WTC11 (cell line): ENCODE data around the gene TSNAXIP1. TPM values are rescaled to one million over a fixed set of nuclear protein-coding genes. Genes with fewer than 3 reads are reported as not detected.

ENCODE experiments used
- ATAC-seq: fragments of 200-7000 bp; cut with Tn5 transposase; 2 replicates; pipeline ENCODE4 v1.10.0; 2021; ENCODE audit warnings: mild to moderate bottlenecking, moderate library complexity
- CTCF ChIA-PET: fragments of 300-600 bp; sonication (Branson Sonifier 250); formaldehyde crosslinking; loops from one replicate; lab custom pipeline; 2021; ENCODE audit warnings: antibody characterized with exemption; lab: Charles Lee
- POLR2A ChIA-PET: fragments of 350-600 bp; sonication (Branson Sonifier 250); formaldehyde crosslinking; loops from one replicate; lab custom pipeline; 2021; ENCODE audit warnings: antibody characterized with exemption; lab: Charles Lee
- DNase-seq: peaks from one replicate; pipeline ENCODE4 v3.0.0; 2021; ENCODE audit warnings: low spot score
- H3K27ac Mint-ChIP-seq: 2 replicates; pipeline ENCODE4 v1.8.0; 2021; ENCODE audit warnings: mixed read lengths
- H3K27me3 Mint-ChIP-seq: 2 replicates; pipeline ENCODE4 v1.8.0; 2021; ENCODE audit warnings: low read depth, mild to moderate bottlenecking, moderate library complexity, mixed read lengths
- H3K36me3 Mint-ChIP-seq: 2 replicates; pipeline ENCODE4 v1.8.0; 2021; ENCODE audit warnings: mixed read lengths
- H3K4me1 Mint-ChIP-seq: 2 replicates; pipeline ENCODE4 v1.8.0; 2022; ENCODE audit warnings: mixed read lengths
- H3K4me3 Mint-ChIP-seq: 2 replicates; pipeline ENCODE4 v1.8.0; 2021; ENCODE audit warnings: mild to moderate bottlenecking, moderate library complexity, mixed read lengths
- H3K9me3 Mint-ChIP-seq: 2 replicates; pipeline ENCODE4 v1.8.0; 2021; ENCODE audit warnings: mixed read lengths
- ETV6 ChIP-seq: sonication (generic); formaldehyde crosslinking; IDR thresholded peaks from 2 replicates; pipeline ENCODE4 v1.8.1; 2022; ENCODE audit warnings: mild to moderate bottlenecking, missing genetic modification reagents
- FOXK1 ChIP-seq: sonication (generic); formaldehyde crosslinking; IDR thresholded peaks from 2 replicates; pipeline ENCODE4 v1.8.0; 2022; ENCODE audit warnings: mild to moderate bottlenecking, moderate library complexity, missing genetic modification reagents
- GTF2I ChIP-seq: fragments of 250-450 bp; sonication (Bioruptor Pico); conservative IDR thresholded peaks from 2 replicates; pipeline ENCODE4 v1.4.0; 2021; ENCODE audit warnings: mild to moderate bottlenecking
- KAT7 ChIP-seq: sonication (generic); formaldehyde crosslinking; IDR thresholded peaks from 2 replicates; pipeline ENCODE4 v1.8.1; 2023; ENCODE audit warnings: missing genetic modification reagents, mild to moderate bottlenecking, borderline replicate concordance
- NFATC4 ChIP-seq: fragments of 250-450 bp; sonication (Bioruptor Pico); IDR thresholded peaks from 2 replicates; pipeline ENCODE4 v1.9.0; 2021; ENCODE audit warnings: mild to moderate bottlenecking
- NR3C1 ChIP-seq: sonication (generic); formaldehyde crosslinking; conservative IDR thresholded peaks from 2 replicates; pipeline ENCODE4 v1.8.1; 2023; ENCODE audit warnings: low read depth, mild to moderate bottlenecking, missing genetic modification reagents
- RORB ChIP-seq: fragments of 250-450 bp; sonication (Bioruptor Pico); IDR thresholded peaks from 2 replicates; pipeline ENCODE4 v1.9.0; 2021; ENCODE audit warnings: mild to moderate bottlenecking
- SMAD4 ChIP-seq: sonication (generic); formaldehyde crosslinking; IDR thresholded peaks from 2 replicates; pipeline ENCODE4 v1.8.0; 2022; ENCODE audit warnings: mild to moderate bottlenecking, missing genetic modification reagents
- TCF7 ChIP-seq: sonication (generic); formaldehyde crosslinking; IDR thresholded peaks from 2 replicates; pipeline ENCODE4 v1.8.0; 2022; ENCODE audit warnings: mild to moderate bottlenecking, low read depth, missing genetic modification reagents, moderate library complexity
- TEAD4 ChIP-seq: sonication (generic); formaldehyde crosslinking; IDR thresholded peaks from 2 replicates; pipeline ENCODE4 v1.8.0; 2022; ENCODE audit warnings: mild to moderate bottlenecking, missing genetic modification reagents
- TP53 ChIP-seq: sonication (generic); formaldehyde crosslinking; IDR thresholded peaks from 2 replicates; pipeline ENCODE4 v1.8.1; 2023; ENCODE audit warnings: mild to moderate bottlenecking, missing genetic modification reagents
- ZNF121 ChIP-seq: sonication (generic); formaldehyde crosslinking; IDR thresholded peaks from 2 replicates; pipeline ENCODE4 v1.8.0; 2023; ENCODE audit warnings: missing genetic modification reagents
- ZNF232 ChIP-seq: sonication (generic); formaldehyde crosslinking; IDR thresholded peaks from 2 replicates; pipeline ENCODE4 v1.8.0; 2022; ENCODE audit warnings: mild to moderate bottlenecking, missing genetic modification reagents
- ZNF423 ChIP-seq: fragments of 250-450 bp; sonication (Bioruptor Pico); IDR thresholded peaks from 2 replicates; pipeline ENCODE4 v2.1.2; 2022; ENCODE audit warnings: mild to moderate bottlenecking, moderate library complexity
- total RNA-seq: library from RNA; stranded (reverse); gene quantifications from 3 replicates; pipeline ENCODE4 v1.2.3, GENCODE V29; 2021
- TF ChIP-seq, protein P1 (sequence below): sonication (generic); formaldehyde crosslinking; IDR thresholded peaks from 2 replicates; pipeline ENCODE4 v1.8.0; 2022; ENCODE audit warnings: mild to moderate bottlenecking, missing genetic modification reagents
- TF ChIP-seq, protein P2 (sequence below): sonication (generic); formaldehyde crosslinking; IDR thresholded peaks from 2 replicates; pipeline ENCODE4 v1.8.1; 2022; ENCODE audit warnings: missing genetic modification reagents, borderline replicate concordance
- TF ChIP-seq, protein P3 (sequence below): fragments of 250-450 bp; sonication (Bioruptor Pico); IDR thresholded peaks from 2 replicates; pipeline ENCODE4 v1.9.0; 2021; ENCODE audit warnings: mild to moderate bottlenecking
- TF ChIP-seq, protein P4 (sequence below): sonication (generic); formaldehyde crosslinking; IDR thresholded peaks from 2 replicates; pipeline ENCODE4 v1.8.0; 2022; ENCODE audit warnings: mild to moderate bottlenecking, missing genetic modification reagents
- TF ChIP-seq, protein P5 (sequence below): sonication (generic); formaldehyde crosslinking; IDR thresholded peaks from 2 replicates; pipeline ENCODE4 v1.8.0; 2022; ENCODE audit warnings: mild to moderate bottlenecking, missing genetic modification reagents
- TF ChIP-seq, protein P6 (sequence below): sonication (generic); formaldehyde crosslinking; IDR thresholded peaks from 2 replicates; pipeline ENCODE4 v1.8.1; 2023; ENCODE audit warnings: mild to moderate bottlenecking, missing genetic modification reagents
- TF ChIP-seq, protein P7 (sequence below): sonication (generic); formaldehyde crosslinking; IDR thresholded peaks from 2 replicates; pipeline ENCODE4 v1.8.1; 2022; ENCODE audit warnings: low read depth, missing genetic modification reagents, borderline replicate concordance
- TF ChIP-seq, protein P8 (sequence below): sonication (generic); formaldehyde crosslinking; IDR thresholded peaks from 2 replicates; pipeline ENCODE4 v1.8.0; 2022; ENCODE audit warnings: mild to moderate bottlenecking, missing genetic modification reagents
- TF ChIP-seq, protein P9 (sequence below): sonication (generic); formaldehyde crosslinking; IDR thresholded peaks from 2 replicates; pipeline ENCODE4 v1.8.1; 2023; ENCODE audit warnings: mild to moderate bottlenecking, moderate library complexity, missing genetic modification reagents

Gene TSNAXIP1
- total RNA-seq, 1 experiment from 2014 or later, result 0.48 TPM

DNA sequence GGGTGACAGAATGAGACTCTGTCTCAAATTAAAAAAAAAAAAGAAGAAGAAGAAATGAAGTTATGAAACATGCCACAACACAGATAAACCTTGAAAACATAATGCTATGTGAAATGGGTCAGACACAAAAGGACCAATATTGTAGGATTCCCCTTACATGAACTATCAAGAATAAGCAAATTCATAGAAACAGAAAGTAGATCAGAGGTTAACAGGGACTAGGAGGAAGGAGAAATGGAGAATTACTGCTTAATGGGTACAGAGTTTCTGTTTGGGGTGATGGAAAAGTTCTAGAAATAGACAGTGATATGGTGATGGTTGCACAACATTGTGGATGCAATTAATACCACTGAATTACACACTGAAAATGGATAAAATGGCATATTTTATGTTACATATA, 16.6 kb upstream of the TSNAXIP1 start (continued):
- TF ChIP-seq, protein P1, sequence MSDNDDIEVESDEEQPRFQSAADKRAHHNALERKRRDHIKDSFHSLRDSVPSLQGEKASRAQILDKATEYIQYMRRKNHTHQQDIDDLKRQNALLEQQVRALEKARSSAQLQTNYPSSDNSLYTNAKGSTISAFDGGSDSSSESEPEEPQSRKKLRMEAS (CRISPR knock-in tag), result no peak
- TF ChIP-seq GTF2I (no peak), ZNF232 (no peak), ETV6 (CRISPR knock-in tag) (no peak), TCF7 (CRISPR knock-in tag) (no peak), RORB (CRISPR knock-in tag) (no peak), SMAD4 (CRISPR knock-in tag) (no peak)
- TF ChIP-seq, protein P2, sequence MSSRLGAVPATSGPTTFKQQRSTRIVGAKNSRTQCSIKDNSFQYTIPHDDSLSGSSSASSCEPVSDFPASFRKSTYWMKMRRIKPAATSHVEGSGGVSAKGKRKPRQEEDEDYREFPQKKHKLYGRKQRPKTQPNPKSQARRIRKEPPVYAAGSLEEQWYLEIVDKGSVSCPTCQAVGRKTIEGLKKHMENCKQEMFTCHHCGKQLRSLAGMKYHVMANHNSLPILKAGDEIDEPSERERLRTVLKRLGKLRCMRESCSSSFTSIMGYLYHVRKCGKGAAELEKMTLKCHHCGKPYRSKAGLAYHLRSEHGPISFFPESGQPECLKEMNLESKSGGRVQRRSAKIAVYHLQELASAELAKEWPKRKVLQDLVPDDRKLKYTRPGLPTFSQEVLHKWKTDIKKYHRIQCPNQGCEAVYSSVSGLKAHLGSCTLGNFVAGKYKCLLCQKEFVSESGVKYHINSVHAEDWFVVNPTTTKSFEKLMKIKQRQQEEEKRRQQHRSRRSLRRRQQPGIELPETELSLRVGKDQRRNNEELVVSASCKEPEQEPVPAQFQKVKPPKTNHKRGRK (CRISPR knock-in tag), result no peak
- TF ChIP-seq, protein P3, sequence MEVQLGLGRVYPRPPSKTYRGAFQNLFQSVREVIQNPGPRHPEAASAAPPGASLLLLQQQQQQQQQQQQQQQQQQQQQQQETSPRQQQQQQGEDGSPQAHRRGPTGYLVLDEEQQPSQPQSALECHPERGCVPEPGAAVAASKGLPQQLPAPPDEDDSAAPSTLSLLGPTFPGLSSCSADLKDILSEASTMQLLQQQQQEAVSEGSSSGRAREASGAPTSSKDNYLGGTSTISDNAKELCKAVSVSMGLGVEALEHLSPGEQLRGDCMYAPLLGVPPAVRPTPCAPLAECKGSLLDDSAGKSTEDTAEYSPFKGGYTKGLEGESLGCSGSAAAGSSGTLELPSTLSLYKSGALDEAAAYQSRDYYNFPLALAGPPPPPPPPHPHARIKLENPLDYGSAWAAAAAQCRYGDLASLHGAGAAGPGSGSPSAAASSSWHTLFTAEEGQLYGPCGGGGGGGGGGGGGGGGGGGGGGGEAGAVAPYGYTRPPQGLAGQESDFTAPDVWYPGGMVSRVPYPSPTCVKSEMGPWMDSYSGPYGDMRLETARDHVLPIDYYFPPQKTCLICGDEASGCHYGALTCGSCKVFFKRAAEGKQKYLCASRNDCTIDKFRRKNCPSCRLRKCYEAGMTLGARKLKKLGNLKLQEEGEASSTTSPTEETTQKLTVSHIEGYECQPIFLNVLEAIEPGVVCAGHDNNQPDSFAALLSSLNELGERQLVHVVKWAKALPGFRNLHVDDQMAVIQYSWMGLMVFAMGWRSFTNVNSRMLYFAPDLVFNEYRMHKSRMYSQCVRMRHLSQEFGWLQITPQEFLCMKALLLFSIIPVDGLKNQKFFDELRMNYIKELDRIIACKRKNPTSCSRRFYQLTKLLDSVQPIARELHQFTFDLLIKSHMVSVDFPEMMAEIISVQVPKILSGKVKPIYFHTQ (CRISPR knock-in tag), result no peak
- TF ChIP-seq, protein P4, sequence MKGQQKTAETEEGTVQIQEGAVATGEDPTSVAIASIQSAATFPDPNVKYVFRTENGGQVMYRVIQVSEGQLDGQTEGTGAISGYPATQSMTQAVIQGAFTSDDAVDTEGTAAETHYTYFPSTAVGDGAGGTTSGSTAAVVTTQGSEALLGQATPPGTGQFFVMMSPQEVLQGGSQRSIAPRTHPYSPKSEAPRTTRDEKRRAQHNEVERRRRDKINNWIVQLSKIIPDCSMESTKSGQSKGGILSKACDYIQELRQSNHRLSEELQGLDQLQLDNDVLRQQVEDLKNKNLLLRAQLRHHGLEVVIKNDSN, result no peak
- TF ChIP-seq, protein P5, sequence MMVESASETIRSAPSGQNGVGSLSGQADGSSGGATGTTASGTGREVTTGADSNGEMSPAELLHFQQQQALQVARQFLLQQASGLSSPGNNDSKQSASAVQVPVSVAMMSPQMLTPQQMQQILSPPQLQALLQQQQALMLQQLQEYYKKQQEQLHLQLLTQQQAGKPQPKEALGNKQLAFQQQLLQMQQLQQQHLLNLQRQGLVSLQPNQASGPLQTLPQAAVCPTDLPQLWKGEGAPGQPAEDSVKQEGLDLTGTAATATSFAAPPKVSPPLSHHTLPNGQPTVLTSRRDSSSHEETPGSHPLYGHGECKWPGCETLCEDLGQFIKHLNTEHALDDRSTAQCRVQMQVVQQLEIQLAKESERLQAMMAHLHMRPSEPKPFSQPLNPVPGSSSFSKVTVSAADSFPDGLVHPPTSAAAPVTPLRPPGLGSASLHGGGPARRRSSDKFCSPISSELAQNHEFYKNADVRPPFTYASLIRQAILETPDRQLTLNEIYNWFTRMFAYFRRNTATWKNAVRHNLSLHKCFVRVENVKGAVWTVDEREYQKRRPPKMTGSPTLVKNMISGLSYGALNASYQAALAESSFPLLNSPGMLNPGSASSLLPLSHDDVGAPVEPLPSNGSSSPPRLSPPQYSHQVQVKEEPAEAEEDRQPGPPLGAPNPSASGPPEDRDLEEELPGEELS (CRISPR knock-in tag), result no peak
- TF ChIP-seq, protein P6, sequence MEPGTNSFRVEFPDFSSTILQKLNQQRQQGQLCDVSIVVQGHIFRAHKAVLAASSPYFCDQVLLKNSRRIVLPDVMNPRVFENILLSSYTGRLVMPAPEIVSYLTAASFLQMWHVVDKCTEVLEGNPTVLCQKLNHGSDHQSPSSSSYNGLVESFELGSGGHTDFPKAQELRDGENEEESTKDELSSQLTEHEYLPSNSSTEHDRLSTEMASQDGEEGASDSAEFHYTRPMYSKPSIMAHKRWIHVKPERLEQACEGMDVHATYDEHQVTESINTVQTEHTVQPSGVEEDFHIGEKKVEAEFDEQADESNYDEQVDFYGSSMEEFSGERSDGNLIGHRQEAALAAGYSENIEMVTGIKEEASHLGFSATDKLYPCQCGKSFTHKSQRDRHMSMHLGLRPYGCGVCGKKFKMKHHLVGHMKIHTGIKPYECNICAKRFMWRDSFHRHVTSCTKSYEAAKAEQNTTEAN (CRISPR knock-in tag), result no peak
- TF ChIP-seq, protein P7, sequence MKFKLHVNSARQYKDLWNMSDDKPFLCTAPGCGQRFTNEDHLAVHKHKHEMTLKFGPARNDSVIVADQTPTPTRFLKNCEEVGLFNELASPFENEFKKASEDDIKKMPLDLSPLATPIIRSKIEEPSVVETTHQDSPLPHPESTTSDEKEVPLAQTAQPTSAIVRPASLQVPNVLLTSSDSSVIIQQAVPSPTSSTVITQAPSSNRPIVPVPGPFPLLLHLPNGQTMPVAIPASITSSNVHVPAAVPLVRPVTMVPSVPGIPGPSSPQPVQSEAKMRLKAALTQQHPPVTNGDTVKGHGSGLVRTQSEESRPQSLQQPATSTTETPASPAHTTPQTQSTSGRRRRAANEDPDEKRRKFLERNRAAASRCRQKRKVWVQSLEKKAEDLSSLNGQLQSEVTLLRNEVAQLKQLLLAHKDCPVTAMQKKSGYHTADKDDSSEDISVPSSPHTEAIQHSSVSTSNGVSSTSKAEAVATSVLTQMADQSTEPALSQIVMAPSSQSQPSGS (CRISPR knock-in tag), result no peak

DNA sequence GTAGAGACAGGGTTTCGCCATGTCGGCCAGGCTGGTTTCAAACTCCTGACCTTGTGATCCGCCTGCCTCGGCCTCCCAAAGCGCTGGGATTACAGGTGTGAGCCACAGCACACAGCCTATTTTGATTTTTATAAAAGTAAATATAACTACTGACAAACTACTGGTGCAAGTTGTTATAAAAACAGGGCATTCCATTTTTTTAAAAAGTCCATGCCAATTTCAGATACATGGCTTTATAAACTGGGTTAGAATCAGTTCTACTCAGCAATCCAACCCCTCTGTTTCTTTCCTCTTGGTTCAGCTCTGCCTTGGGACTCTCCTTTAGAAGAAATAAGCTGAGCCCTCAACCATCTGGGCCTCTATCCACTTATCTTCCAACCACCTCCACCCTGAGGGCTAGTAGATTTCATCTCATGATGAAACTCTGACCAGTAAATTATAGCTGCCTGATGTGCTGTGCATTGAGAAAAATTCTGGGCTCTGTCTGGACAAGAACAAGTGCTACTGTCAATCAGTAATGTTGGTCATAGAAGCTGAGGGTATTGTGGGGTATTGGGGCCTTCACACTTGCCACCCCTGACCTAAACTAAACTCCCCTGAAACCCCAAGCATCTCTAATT, 10.5 kb upstream of the TSNAXIP1 start:
- ATAC-seq (no peak), DNase-seq (no peak)
- H3K27me3 Mint-ChIP-seq, result no peaks in the 10 kb centered on the region
- peaks cover 14% of the 10 kb centered on the region for H3K36me3 Mint-ChIP-seq
- ChIA-PET CTCF (interaction anchor here (2.8 kb wide), 1 partner anchor 20 kb away, joined by 11 read pairs; no protein-coding TSS in a partner anchor), POLR2A (interaction anchor here (0.7 kb wide), 1 partner anchor 15 kb away, joined by 3 read pairs; no protein-coding TSS in a partner anchor)
- no peak overlapping the region for H3K4me3 Mint-ChIP-seq
- no peak overlapping the region for H3K27ac Mint-ChIP-seq
- H3K9me3 Mint-ChIP-seq, result no peaks in the 10 kb centered on the region
- no peaks in the 10 kb centered on the region for H3K4me1 Mint-ChIP-seq
- TF ChIP-seq RORB (CRISPR knock-in tag) (no peak), NR3C1 (CRISPR knock-in tag) (no peak), TP53 (CRISPR knock-in tag) (no peak), KAT7 (CRISPR knock-in tag) (no peak), ZNF121 (no peak), NFATC4 (CRISPR knock-in tag) (no peak), TEAD4 (CRISPR knock-in tag) (no peak), ZNF423 (CRISPR knock-in tag) (no peak), FOXK1 (CRISPR knock-in tag) (no peak)
- TF ChIP-seq, protein P8, sequence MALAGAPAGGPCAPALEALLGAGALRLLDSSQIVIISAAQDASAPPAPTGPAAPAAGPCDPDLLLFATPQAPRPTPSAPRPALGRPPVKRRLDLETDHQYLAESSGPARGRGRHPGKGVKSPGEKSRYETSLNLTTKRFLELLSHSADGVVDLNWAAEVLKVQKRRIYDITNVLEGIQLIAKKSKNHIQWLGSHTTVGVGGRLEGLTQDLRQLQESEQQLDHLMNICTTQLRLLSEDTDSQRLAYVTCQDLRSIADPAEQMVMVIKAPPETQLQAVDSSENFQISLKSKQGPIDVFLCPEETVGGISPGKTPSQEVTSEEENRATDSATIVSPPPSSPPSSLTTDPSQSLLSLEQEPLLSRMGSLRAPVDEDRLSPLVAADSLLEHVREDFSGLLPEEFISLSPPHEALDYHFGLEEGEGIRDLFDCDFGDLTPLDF, result no peak
- TF ChIP-seq, protein P9, sequence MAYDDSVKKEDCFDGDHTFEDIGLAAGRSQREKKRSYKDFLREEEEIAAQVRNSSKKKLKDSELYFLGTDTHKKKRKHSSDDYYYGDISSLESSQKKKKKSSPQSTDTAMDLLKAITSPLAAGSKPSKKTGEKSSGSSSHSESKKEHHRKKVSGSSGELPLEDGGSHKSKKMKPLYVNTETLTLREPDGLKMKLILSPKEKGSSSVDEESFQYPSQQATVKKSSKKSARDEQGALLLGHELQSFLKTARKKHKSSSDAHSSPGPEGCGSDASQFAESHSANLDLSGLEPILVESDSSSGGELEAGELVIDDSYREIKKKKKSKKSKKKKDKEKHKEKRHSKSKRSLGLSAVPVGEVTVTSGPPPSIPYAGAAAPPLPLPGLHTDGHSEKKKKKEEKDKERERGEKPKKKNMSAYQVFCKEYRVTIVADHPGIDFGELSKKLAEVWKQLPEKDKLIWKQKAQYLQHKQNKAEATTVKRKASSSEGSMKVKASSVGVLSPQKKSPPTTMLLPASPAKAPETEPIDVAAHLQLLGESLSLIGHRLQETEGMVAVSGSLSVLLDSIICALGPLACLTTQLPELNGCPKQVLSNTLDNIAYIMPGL (CRISPR knock-in tag), result no peak
